PC-3 (cell line): ENCODE data around the gene SPATC1L. TPM values are rescaled to one million over a fixed set of nuclear protein-coding genes. Genes with fewer than 3 reads are reported as not detected.
A peak's percentile ranks its signal among the peaks of the same experiment; 100 is the strongest.

Experiments
- ATAC-seq: fragments of 200-7000 bp; cut with Tn5 transposase; 2 replicates; pipeline ENCODE4 v1.9.1; 2020; ENCODE audit warnings: mild to moderate bottlenecking, moderate library complexity
- BruUV-seq: library from RNA; stranded (reverse); fragments of 400-500 nt; replicated peaks from 2 replicates; lab custom pipeline; 2021; lab: Mats Ljungman, UMichigan
- CTCF ChIA-PET: fragments of 300-600 bp; sonication (Branson Sonifier 250); formaldehyde crosslinking; loops from one replicate; lab custom pipeline; 2022; ENCODE audit warnings: antibody characterized with exemption; lab: Charles Lee
- POLR2A ChIA-PET: fragments of 300-600 bp; sonication (Branson Sonifier 250); formaldehyde crosslinking; loops from one replicate; lab custom pipeline; 2022; ENCODE audit warnings: antibody characterized with exemption; ENCODE audit not compliant: unreplicated experiment; lab: Charles Lee
- DNase-seq: peaks from one replicate; pipeline ENCODE4 v3.0.0-alpha.2; 2015
- H2AFZ ChIP-seq: fragments of 300-600 bp; sonication (generic); 2 replicates; pipeline ENCODE4 v1.6.0; 2016; ENCODE audit warnings: antibody characterized with exemption, low read length
- H3F3A ChIP-seq: fragments of 300-600 bp; sonication (generic); one replicate; pipeline ENCODE4 v1.6.0; 2017; ENCODE audit warnings: antibody characterized with exemption, low read length, control low read depth, mild to moderate bottlenecking; ENCODE audit not compliant: unreplicated experiment
- H3K27ac ChIP-seq: fragments of 300-600 bp; sonication (generic); 2 replicates; pipeline ENCODE4 v1.5.1; 2016; ENCODE audit warnings: mild to moderate bottlenecking, low read length
- H3K27me3 ChIP-seq: fragments of 300-600 bp; sonication (generic); 2 replicates; pipeline ENCODE4 v1.6.1; 2016; ENCODE audit warnings: low read length, mixed read lengths
- H3K36me3 ChIP-seq: fragments of 300-600 bp; sonication (generic); 2 replicates; pipeline ENCODE4 v1.6.1; 2016; ENCODE audit warnings: low read depth, mixed run types, low read length, mixed read lengths
- H3K4me1 ChIP-seq: fragments of 300-600 bp; sonication (generic); 2 replicates; pipeline ENCODE4 v1.5.1; 2016; ENCODE audit warnings: low read length; ENCODE audit not compliant: insufficient read depth
- H3K4me2 ChIP-seq: fragments of 300-600 bp; sonication (generic); 2 replicates; pipeline ENCODE4 v1.6.0; 2016; ENCODE audit warnings: low read length
- H3K4me3 ChIP-seq: fragments of 300-600 bp; sonication (generic); 2 replicates; pipeline ENCODE4 v1.5.1; 2016; ENCODE audit warnings: mild to moderate bottlenecking, low read length, mixed read lengths
- H3K79me2 ChIP-seq: fragments of 300-600 bp; sonication (generic); 2 replicates; pipeline ENCODE4 v1.6.1; 2017; ENCODE audit warnings: low read length, mixed read lengths
- H3K9ac ChIP-seq: fragments of 300-600 bp; sonication (generic); 2 replicates; pipeline ENCODE4 v1.6.0; 2016; ENCODE audit warnings: mild to moderate bottlenecking, low read length
- H3K9me2 ChIP-seq: fragments of 300-600 bp; sonication (generic); replicated peaks from 2 replicates; pipeline ENCODE4 v1.6.1; 2016; ENCODE audit warnings: mixed run types, low read length, mixed read lengths
- H3K9me3 ChIP-seq: fragments of 300-600 bp; sonication (generic); 2 replicates; pipeline ENCODE4 v1.6.1; 2016; ENCODE audit warnings: low read length, mixed read lengths
- H4K20me1 ChIP-seq: fragments of 300-600 bp; sonication (generic); 2 replicates; pipeline ENCODE4 v1.6.1; 2016; ENCODE audit warnings: low read length, mixed read lengths
- EZH2 ChIP-seq: fragments of 300-600 bp; sonication (generic); IDR thresholded peaks from one replicate; pipeline ENCODE4 v1.6.1; 2017; ENCODE audit warnings: antibody characterized with exemption, mild to moderate bottlenecking, low read length; ENCODE audit not compliant: unreplicated experiment
- EZH2phosphoT487 ChIP-seq: fragments of 300-600 bp; sonication (generic); IDR thresholded peaks from 2 replicates; pipeline ENCODE4 v1.6.1; 2018; ENCODE audit warnings: mild to moderate bottlenecking, antibody characterized with exemption, low read length, borderline replicate concordance
- intact Hi-C: fragments of 100-400 bp; cut with micrococcal nuclease; formaldehyde crosslinking; loops from 2 replicates; pipeline ENCODE4 v1.9.0; 2023
- total RNA-seq: library from RNA; depleted of rRNA; stranded (reverse); fragments of >200 nt; gene quantifications from 2 replicates; pipeline ENCODE4 v1.2.3, GENCODE V29; 2014; rRNA removed
- TF ChIP-seq, protein P1 (sequence below): fragments of 300-600 bp; sonication (generic); conservative IDR thresholded peaks from 2 replicates; pipeline ENCODE4 v1.5.1; 2017; ENCODE audit warnings: antibody characterized with exemption, low read depth, mild to moderate bottlenecking, low read length

SPATC1L gene
- total RNA-seq, 1 experiment from 2014 or later: 41.7 TPM

DNA sequence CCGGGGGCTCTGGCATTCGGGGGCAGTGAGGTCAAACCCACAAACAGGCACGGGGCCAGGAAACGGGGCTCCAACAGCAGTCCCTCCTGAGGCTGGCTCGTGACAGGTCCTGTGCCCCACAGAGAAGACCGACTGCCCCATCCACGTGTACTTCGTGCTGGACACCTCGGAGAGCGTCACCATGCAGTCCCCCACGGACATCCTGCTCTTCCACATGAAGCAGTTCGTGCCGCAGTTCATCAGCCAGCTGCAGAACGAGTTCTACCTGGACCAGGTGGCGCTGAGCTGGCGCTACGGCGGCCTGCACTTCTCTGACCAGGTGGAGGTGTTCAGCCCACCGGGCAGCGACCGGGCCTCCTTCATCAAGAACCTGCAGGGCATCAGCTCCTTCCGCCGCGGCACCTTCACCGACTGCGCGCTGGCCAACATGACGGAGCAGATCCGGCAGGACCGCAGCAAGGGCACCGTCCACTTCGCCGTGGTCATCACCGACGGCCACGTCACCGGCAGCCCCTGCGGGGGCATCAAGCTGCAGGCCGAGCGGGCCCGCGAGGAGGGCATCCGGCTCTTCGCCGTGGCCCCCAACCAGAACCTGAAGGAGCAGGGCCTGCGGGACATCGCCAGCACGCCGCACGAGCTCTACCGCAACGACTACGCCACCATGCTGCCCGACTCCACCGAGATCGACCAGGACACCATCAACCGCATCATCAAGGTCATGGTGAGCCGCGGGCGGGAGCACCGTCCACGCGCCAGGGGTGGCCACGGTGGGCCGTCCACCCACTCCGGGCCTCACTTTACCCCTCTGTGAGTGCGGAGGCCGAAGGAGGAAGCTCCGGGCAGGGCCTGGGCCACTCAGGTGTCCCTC, 72.2 kb downstream of the SPATC1L start:
- Histone ChIP-seq H3K4me3 (no peak overlapping the region), H3K9ac (no peak overlapping the region), H3K9me2 (no peaks in the 10 kb centered on the region), H3K36me3 (peaks cover 55% of the 10 kb centered on the region), H3K79me2 (peaks cover 41% of the 10 kb centered on the region), H2AFZ (no peak overlapping the region), H3K27me3 (no peaks in the 10 kb centered on the region), H3K9me3 (no peaks in the 10 kb centered on the region), H3K4me2 (no peak overlapping the region), H4K20me1 (0 out of 2 replicates have a peak, but pooled peaks cover 5% of the 10 kb centered on the region), H3K27ac (no peak overlapping the region), H3F3A (no peaks in the 10 kb centered on the region), H3K4me1 (peaks cover 7% of the 10 kb centered on the region)
- ChIA-PET POLR2A (no interaction called here), CTCF (no interaction called here)
- ATAC-seq (no peak), DNase-seq (no peak)
- intact Hi-C loops: no loop called here
- BruUV-seq: TSS peak; percentile 69
- TF ChIP-seq, protein P1, sequence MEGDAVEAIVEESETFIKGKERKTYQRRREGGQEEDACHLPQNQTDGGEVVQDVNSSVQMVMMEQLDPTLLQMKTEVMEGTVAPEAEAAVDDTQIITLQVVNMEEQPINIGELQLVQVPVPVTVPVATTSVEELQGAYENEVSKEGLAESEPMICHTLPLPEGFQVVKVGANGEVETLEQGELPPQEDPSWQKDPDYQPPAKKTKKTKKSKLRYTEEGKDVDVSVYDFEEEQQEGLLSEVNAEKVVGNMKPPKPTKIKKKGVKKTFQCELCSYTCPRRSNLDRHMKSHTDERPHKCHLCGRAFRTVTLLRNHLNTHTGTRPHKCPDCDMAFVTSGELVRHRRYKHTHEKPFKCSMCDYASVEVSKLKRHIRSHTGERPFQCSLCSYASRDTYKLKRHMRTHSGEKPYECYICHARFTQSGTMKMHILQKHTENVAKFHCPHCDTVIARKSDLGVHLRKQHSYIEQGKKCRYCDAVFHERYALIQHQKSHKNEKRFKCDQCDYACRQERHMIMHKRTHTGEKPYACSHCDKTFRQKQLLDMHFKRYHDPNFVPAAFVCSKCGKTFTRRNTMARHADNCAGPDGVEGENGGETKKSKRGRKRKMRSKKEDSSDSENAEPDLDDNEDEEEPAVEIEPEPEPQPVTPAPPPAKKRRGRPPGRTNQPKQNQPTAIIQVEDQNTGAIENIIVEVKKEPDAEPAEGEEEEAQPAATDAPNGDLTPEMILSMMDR: no peak
- TF ChIP-seq EZH2: no peak
- no peak for TF ChIP-seq EZH2phosphoT487

DNA sequence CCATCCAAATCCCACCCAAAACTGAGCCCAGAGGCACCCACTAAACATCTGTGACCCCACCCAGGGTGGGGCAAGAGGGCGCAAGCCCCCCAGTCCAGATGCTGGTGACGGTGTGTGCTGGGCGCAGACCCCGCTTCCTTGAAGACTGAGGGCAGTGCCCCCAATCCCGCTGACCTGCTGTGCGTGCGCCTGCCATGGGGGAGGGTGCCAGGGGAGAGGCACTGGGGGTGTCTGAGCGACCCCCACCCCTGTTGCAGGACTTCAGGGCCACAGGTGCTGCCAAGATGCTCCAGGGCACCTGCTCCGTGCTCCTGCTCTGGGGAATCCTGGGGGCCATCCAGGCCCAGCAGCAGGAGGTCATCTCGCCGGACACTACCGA, 73.1 kb downstream of the SPATC1L start:
- ChIA-PET POLR2A (no interaction called here), CTCF (no interaction called here)
- no TSS peak for BruUV-seq
- DNase-seq: no peak
- ATAC-seq: no peak
- no peaks in the 10 kb centered on the region for H3K27me3 ChIP-seq
- no peak overlapping the region for H3K4me2 ChIP-seq
- no peaks in the 10 kb centered on the region for H3K4me1 ChIP-seq
- 0 out of 2 replicates have a peak, but pooled peaks cover 5% of the 10 kb centered on the region for H4K20me1 ChIP-seq
- no peaks in the 10 kb centered on the region for H3K9me3 ChIP-seq
- H3K79me2 ChIP-seq: peaks cover 51% of the 10 kb centered on the region
- no peak overlapping the region for H3K9ac ChIP-seq
- TF ChIP-seq, protein P1: no peak
- no peak for TF ChIP-seq EZH2
- no peak for TF ChIP-seq EZH2phosphoT487
- intact Hi-C loops: no loop called here
- peaks cover 46% of the 10 kb centered on the region for H3K36me3 ChIP-seq
- no peak overlapping the region for H2AFZ ChIP-seq
- H3F3A ChIP-seq: no peaks in the 10 kb centered on the region
- no peak overlapping the region for H3K27ac ChIP-seq
- no peak overlapping the region for H3K4me3 ChIP-seq
- H3K9me2 ChIP-seq: no peaks in the 10 kb centered on the region

Other genes starting within 250 kb of the SPATC1L start
- gene COL6A1, start 202.7 kb downstream of the SPATC1L start, total RNA-seq: 487 and 628 TPM in 2 replicates
- 521 and 654 TPM in 2 replicates for gene COL6A2, start 86.3 kb downstream of the SPATC1L start, total RNA-seq
- 0.40 and 0.58 TPM in 2 replicates for gene FTCD, start 28.9 kb downstream of the SPATC1L start, total RNA-seq
- 45.7 and 53.9 TPM in 2 replicates for gene LSS, start 44.3 kb upstream of the SPATC1L start, total RNA-seq
- gene MCM3AP, start 101.2 kb upstream of the SPATC1L start, total RNA-seq: 105 and 140 TPM in 2 replicates
- 38.2 and 39.0 TPM in 2 replicates for gene YBEY, start 101.9 kb upstream of the SPATC1L start, total RNA-seq
- 14.6 and 15.3 TPM in 2 replicates for gene C21orf58, start 139.4 kb upstream of the SPATC1L start, total RNA-seq
- 51.4 and 93.0 TPM in 2 replicates for gene PCNT, start 139.7 kb upstream of the SPATC1L start, total RNA-seq